GM19193 (cell line): ENCODE results near the gene NYAP2.

ENCODE experiments used
- POLR2A ChIP-seq: IDR thresholded peaks from 4 replicates; pipeline ENCODE4 v1.6.1; 2011; ENCODE audit not compliant: insufficient read depth, insufficient read length; ENCODE audit errors: extremely low read depth

Gene NYAP2

DNA sequence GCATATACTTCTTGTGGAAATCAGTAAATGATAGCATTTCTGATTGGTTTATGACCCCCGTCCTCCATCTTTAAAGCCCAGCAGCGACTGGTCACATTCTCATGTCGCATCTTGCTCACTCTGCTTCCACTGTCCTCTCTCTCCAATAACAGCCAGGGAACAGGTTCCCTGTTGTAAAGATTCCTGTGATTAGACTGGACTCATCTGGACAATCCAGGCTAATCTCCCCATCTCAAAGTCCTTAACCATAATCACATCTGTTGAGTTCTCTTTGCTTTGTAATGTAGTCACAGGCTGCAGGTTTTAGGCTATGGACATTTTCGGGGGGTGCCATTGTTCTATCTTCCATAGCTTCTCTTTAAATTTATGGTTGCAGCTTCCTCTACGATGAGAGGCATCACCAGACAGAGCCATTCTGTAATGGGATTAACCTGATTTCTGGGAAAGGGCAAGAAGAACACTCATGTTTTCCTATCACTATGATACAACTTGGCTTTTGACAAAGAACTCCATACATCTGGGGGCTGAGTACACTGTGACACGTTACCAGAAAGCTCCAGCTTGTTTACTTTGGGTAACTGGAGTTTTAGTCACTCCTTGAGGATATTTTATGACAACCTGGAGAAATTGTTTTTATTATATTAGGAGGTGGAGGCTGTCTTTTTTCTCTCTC is 159.0 kb downstream of the NYAP2 start:
- TF ChIP-seq POLR2A, result no peak

- no peak for TF ChIP-seq POLR2A
Measured at GRCh38 chr2:225559072-225559415, 159.5 kb downstream of the NYAP2 start.

- no peak for TF ChIP-seq POLR2A
Measured at GRCh38 chr2:225566798-225567197, 167.3 kb downstream of the NYAP2 start.

- TF ChIP-seq POLR2A, result no peak
Measured at GRCh38 chr2:225569995-225570394, 170.5 kb downstream of the NYAP2 start.

DNA sequence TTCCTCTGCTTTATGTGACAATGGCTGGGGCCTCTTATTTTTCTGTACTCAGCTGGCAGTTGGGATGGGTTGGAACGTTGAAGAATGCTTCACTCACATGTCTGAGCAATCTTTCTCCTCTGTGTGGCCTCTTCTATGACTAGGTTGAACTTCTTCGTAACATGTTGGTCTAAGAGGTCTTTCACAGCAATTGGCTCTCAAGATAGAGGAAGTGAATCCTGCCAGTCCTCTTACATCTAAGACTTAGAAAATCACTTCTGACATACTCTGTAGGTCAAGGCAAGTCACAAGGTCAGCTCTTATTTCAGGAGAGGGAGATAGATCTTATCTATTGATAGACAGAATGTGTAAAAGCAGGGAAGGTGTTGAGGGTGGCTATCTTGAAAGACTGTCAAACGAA is 174.1 kb downstream of the NYAP2 start:
- no peak for TF ChIP-seq POLR2A

GRCh38 chr2:225574582-225575138 is 175.2 kb downstream of the NYAP2 start:
- TF ChIP-seq POLR2A, result no peak

GRCh38 chr2:225581135-225581534 is 181.6 kb downstream of the NYAP2 start:
- no peak for TF ChIP-seq POLR2A

DNA sequence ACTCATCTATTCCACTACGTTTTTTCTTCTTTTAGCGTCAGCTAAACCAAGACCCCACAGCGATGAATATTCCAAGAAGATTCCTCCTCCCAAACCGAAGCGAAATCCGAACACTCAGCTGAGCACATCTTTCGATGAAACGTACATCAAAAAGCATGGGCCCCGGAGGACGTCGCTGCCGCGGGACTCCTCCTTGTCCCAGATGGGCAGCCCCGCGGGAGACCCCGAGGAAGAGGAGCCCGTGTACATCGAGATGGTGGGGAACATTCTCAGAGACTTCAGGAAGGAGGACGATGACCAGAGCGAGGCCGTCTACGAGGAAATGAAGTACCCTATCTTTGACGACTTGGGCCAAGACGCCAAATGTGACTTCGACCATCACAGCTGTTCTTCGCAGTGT is 182.4 kb downstream of the NYAP2 start:
- no peak for TF ChIP-seq POLR2A

DNA sequence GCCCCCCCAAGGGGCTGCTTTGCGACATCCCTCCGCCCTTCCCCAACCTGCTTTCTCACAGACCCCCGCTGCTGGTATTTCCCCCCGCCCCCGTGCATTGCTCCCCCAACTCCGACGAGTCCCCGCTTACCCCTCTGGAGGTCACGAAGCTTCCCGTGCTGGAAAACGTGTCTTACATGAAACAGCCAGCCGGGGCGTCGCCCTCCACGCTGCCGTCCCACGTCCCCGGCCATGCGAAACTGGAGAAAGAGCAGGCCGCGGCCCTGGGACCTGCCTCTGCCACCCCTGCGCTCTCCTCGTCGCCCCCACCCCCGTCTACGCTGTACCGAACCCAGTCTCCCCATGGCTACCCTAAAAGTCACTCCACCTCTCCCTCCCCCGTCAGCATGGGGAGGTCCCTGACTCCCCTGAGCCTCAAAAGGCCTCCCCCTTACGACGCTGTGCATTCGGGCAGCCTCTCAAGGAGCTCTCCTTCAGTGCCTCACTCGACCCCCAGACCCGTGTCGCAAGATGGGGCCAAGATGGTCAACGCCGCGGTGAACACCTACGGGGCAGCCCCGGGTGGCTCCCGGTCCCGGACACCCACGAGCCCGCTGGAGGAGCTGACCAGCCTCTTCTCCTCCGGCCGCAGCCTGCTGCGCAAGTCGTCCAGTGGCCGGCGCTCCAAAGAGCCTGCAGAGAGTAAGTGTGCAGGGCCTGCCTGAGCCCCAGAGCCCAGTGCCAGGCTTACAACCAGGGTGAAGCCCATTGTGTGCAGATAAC is 183.0 kb downstream of the NYAP2 start:
- TF ChIP-seq POLR2A, result no peak

GRCh38 chr2:225584796-225585195 is 185.3 kb downstream of the NYAP2 start:
- TF ChIP-seq POLR2A, result no peak

DNA sequence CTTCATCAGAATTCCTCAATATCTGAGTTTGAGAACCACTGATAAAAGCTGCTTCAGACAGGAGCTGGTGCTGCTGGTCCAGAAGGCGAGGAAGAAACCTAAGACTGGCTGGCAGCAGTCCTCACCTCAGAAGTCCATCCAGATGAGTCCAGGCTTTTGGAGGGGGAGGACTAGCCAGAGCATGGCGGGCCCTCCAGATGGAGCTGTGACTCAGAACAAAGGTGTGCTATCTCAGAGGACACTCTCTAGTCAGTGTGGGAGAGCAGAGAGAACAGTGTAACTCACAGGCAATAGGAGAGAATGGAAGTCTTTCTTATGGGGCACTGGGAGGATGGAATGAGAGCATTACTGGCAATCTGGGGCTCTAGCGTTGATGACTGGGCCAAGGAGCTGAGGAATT is 191.4 kb downstream of the NYAP2 start:
- TF ChIP-seq POLR2A, result no peak

DNA sequence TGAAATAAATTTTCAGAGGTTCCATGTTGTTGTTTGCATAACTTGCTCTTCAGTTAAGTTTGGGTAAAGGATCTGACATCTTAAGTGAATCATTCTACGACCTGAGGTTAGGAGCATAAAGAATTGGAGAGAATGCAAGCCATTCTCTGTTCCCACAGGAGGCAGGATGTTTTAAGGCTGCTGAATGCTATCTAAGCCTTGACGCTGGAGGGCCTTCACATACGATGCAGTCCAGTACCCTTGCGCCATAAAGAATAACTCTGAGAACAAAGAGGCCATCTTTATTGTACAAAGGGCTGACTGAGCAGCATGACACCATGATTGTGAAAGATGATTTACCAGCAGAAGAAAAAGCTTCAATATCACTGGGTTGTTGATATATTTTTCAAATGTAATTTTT is 198.4 kb downstream of the NYAP2 start:
- TF ChIP-seq POLR2A, result no peak

DNA sequence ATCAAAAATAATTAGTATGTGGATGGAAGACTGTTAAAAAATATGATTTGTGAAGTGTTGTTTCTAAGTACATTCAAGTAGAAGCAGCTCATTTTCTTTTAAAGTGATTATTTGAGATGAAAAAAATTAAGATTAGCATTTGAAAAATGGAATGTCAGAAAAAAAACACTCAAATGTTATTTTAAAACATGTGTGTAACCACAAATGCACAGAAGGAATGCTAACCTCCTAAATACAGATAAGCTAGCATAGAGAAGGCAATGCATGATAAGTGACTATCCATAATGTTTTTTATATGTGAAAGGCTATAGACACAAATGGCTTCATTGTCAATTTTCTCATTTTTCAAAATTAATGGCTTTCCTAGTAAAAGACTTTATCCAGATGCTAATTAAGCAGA is 198.9 kb downstream of the NYAP2 start:
- TF ChIP-seq POLR2A, result no peak

DNA sequence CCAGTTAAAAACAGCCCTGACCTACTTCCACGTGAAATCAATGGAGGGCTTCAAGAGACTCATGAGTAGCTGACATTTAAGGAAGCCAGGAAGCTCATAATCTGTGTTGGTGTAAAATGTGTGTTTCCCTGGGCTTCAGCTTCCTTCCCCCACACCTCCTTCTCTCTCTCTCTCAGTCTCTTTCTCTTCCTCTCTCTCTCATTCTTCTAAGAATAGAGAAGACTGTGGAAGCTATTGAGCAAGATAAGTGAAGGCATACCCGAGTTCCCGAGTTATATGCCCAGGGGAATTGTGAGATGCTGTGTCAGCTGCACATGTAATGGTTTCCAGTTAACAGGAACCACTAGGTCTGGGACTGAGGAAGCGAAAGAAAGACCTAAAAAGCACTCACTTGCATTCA is 199.4 kb downstream of the NYAP2 start:
- TF ChIP-seq POLR2A, result no peak

GRCh38 chr2:225599856-225600255 is 200.3 kb downstream of the NYAP2 start:
- TF ChIP-seq POLR2A, result no peak

- TF ChIP-seq POLR2A, result no peak
Measured at GRCh38 chr2:225600444-225600843, 200.9 kb downstream of the NYAP2 start.

DNA sequence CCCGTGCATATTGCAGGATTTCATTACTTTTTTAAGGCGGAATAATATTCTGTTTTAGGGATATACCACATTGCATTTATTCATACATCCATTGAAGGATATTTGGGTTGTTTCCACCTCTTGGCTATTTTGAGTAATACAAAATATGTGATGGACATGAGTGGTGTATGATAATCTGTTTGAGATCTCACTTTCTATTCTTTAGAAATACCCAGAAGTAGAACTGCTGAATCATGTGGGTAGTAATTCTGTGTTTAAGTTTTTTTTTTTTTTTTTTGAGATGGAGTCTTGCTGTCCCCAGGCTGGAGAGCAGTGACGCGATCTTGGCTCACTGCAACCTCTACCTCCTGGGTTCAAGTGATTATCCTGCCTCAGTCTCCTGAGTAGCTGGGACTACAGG is 201.4 kb downstream of the NYAP2 start:
- no peak for TF ChIP-seq POLR2A

- no peak for TF ChIP-seq POLR2A
Measured at GRCh38 chr2:225602205-225602604, 202.7 kb downstream of the NYAP2 start.
